Stomach (tissue), 4 donors: ENCODE results near the gene AK4.

Experiments used
- CTCF ChIP-seq, 7 experiments: fragments of 450-650 bp in 4 of 7; fragments of 200-600 bp in 3 of 7; sonication (generic) in 3 of 7; IDR thresholded peaks; one replicate each; pipeline ENCODE4 v1.5.1; 2016 to 2019; ENCODE audit warnings: antibody characterized with exemption in 7 of 7, control low read depth in 2 of 7, mild to moderate bottlenecking in 1 of 7
- POLR2A ChIP-seq, 4 donors: fragments of 450-650 bp; IDR thresholded peaks; one replicate each; pipeline ENCODE4 v1.6.1; 2016; ENCODE audit warnings: antibody characterized with exemption in 4 of 4, control low read depth in 2 of 4, mild to moderate bottlenecking in 1 of 4, moderate library complexity in 1 of 4
- POLR2AphosphoS5 ChIP-seq, 3 donors: sonication (generic); formaldehyde crosslinking; IDR thresholded peaks; one replicate each; pipeline ENCODE4 v1.6.1; 2016; ENCODE audit warnings: antibody characterized with exemption in 3 of 3

- no peak for TF ChIP-seq CTCF (IDR thresholded peaks at IDR 0.05)
- TF ChIP-seq POLR2A (IDR thresholded peaks at IDR 0.05), result no peak
- no peak for TF ChIP-seq POLR2AphosphoS5 (IDR thresholded peaks at IDR 0.05)
These were observed 58.8 kb downstream of the AK4 start for GRCh38 chr1:65206836-65207235.
